Measurements from ENCODE around the gene KCND3.

KCND3 gene

DNA sequence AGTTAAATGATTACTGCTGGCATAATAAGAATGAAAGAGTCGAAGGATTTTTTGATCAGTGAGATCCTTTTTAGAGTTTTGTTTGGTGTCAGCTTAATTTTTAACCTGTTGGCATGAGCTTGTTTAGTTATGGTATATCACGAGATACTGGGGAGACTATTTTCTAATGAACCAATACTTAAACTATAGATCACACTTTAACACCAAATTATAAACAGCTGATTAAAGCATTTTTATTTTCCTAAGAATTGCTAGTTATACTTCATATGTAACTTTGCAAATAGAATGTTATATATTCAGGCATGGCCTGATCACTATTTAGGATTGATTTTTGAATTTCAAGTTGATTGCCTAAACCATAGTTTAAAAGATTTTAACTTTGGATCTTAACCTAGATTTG, 227.8 kb downstream of the KCND3 start:
- no peak for ATAC-seq
- no peak for TF ChIP-seq ZNF565 (CRISPR knock-in tag; conservative IDR thresholded peaks at IDR 0.05; ENCODE audit: low read depth)
- TF ChIP-seq POU6F1 (CRISPR knock-in tag; IDR thresholded peaks at IDR 0.05; ENCODE audit: borderline replicate concordance, low read depth), result no peak
- no peak for TF ChIP-seq ZC3H10 (CRISPR knock-in tag; IDR thresholded peaks at IDR 0.05)
- TF ChIP-seq ESRRG (CRISPR knock-in tag; IDR thresholded peaks at IDR 0.05), result no peak

GRCh38 chr1:111758373-111758772, 231.1 kb downstream of the KCND3 start:
- no peak for ATAC-seq
- TF ChIP-seq ZNF565 (CRISPR knock-in tag; conservative IDR thresholded peaks at IDR 0.05; ENCODE audit: low read depth) (no peak), CSDC2 (CRISPR knock-in tag; IDR thresholded peaks at IDR 0.05) (no peak), RARB (CRISPR knock-in tag; IDR thresholded peaks at IDR 0.05) (no peak), ISL1 (CRISPR knock-in tag; IDR thresholded peaks at IDR 0.05) (no peak), PATZ1 (CRISPR knock-in tag; IDR thresholded peaks at IDR 0.05; ENCODE audit: borderline replicate concordance) (no peak), ESRRG (CRISPR knock-in tag; IDR thresholded peaks at IDR 0.05) (no peak), POU6F1 (CRISPR knock-in tag; IDR thresholded peaks at IDR 0.05; ENCODE audit: borderline replicate concordance, low read depth) (no peak)
- TF ChIP-seq, protein P1, sequence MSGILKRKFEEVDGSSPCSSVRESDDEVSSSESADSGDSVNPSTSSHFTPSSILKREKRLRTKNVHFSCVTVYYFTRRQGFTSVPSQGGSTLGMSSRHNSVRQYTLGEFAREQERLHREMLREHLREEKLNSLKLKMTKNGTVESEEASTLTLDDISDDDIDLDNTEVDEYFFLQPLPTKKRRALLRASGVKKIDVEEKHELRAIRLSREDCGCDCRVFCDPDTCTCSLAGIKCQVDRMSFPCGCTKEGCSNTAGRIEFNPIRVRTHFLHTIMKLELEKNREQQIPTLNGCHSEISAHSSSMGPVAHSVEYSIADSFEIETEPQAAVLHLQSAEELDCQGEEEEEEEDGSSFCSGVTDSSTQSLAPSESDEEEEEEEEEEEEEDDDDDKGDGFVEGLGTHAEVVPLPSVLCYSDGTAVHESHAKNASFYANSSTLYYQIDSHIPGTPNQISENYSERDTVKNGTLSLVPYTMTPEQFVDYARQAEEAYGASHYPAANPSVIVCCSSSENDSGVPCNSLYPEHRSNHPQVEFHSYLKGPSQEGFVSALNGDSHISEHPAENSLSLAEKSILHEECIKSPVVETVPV (CRISPR knock-in tag; IDR thresholded peaks at IDR 0.05), result no peak
- TF ChIP-seq, protein P2, sequence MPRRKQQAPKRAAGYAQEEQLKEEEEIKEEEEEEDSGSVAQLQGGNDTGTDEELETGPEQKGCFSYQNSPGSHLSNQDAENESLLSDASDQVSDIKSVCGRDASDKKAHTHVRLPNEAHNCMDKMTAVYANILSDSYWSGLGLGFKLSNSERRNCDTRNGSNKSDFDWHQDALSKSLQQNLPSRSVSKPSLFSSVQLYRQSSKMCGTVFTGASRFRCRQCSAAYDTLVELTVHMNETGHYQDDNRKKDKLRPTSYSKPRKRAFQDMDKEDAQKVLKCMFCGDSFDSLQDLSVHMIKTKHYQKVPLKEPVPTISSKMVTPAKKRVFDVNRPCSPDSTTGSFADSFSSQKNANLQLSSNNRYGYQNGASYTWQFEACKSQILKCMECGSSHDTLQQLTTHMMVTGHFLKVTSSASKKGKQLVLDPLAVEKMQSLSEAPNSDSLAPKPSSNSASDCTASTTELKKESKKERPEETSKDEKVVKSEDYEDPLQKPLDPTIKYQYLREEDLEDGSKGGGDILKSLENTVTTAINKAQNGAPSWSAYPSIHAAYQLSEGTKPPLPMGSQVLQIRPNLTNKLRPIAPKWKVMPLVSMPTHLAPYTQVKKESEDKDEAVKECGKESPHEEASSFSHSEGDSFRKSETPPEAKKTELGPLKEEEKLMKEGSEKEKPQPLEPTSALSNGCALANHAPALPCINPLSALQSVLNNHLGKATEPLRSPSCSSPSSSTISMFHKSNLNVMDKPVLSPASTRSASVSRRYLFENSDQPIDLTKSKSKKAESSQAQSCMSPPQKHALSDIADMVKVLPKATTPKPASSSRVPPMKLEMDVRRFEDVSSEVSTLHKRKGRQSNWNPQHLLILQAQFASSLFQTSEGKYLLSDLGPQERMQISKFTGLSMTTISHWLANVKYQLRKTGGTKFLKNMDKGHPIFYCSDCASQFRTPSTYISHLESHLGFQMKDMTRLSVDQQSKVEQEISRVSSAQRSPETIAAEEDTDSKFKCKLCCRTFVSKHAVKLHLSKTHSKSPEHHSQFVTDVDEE (CRISPR knock-in tag; IDR thresholded peaks at IDR 0.05), result no peak

DNA sequence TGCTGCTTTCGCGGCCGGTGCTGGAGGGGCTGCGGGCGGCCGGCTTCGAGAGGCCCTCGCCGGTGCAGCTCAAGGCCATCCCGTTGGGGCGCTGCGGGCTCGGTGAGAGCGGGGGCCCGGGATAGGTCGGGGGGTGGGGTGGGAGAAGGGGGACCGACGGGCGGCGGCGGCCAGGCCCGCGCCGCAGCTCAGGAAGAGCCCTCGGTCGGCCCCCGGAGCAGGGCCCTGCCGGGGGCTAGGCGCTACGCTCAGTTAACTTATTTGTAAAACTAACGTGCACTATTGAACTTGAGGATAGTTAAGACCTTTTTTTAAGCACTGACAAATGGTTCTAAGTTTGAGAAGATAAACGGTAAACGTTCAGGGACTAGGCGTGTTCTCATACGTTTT, 233.3 kb downstream of the KCND3 start:
- ATAC-seq, result peak; percentile 45
- no peak for TF ChIP-seq TCF4 (CRISPR knock-in tag; IDR thresholded peaks at IDR 0.05; ENCODE audit: borderline replicate concordance)
- TF ChIP-seq OSR1 (CRISPR knock-in tag; IDR thresholded peaks at IDR 0.05), result no peak
- no peak for TF ChIP-seq GLIS3 (CRISPR knock-in tag; IDR thresholded peaks at IDR 0.05)
- TF ChIP-seq SNAI2 (CRISPR knock-in tag; IDR thresholded peaks at IDR 0.05), result no peak
- TF ChIP-seq, protein P2 (CRISPR knock-in tag; IDR thresholded peaks at IDR 0.05), result no peak
- TF ChIP-seq ISL1 (CRISPR knock-in tag; IDR thresholded peaks at IDR 0.05), result no peak
- TF ChIP-seq BACH2 (CRISPR knock-in tag; IDR thresholded peaks at IDR 0.05; ENCODE audit: borderline replicate concordance), result no peak
- no peak for TF ChIP-seq PPARA (CRISPR knock-in tag; IDR thresholded peaks at IDR 0.05; ENCODE audit: borderline replicate concordance)
- TF ChIP-seq CREB5 (CRISPR knock-in tag; IDR thresholded peaks at IDR 0.05; ENCODE audit: low read depth), result no peak
- TF ChIP-seq, protein P1 (CRISPR knock-in tag; IDR thresholded peaks at IDR 0.05), result no peak
- TF ChIP-seq ZC3H10 (CRISPR knock-in tag; IDR thresholded peaks at IDR 0.05), result no peak
- no peak for TF ChIP-seq ZNF565 (CRISPR knock-in tag; conservative IDR thresholded peaks at IDR 0.05; ENCODE audit: low read depth)
- no peak for TF ChIP-seq POU6F1 (CRISPR knock-in tag; IDR thresholded peaks at IDR 0.05; ENCODE audit: borderline replicate concordance, low read depth)
- no peak for TF ChIP-seq ESRRG (CRISPR knock-in tag; IDR thresholded peaks at IDR 0.05)
- no peak for TF ChIP-seq ZNF70 (CRISPR knock-in tag; IDR thresholded peaks at IDR 0.05)
- no peak for TF ChIP-seq ZFP3 (CRISPR knock-in tag; IDR thresholded peaks at IDR 0.05)

Data from SK-N-SH treated with all-trans-retinoic acid at 6 μM for 48 hours (cell line).